ENCODE data around the gene TTLL11. TPM values are rescaled to one million over a fixed set of nuclear protein-coding genes. Genes with fewer than 3 reads are reported as not detected.

The TTLL11 gene
- total RNA-seq, 2 experiments from 2014 or later, result 3.3 to 6.9 TPM

DNA sequence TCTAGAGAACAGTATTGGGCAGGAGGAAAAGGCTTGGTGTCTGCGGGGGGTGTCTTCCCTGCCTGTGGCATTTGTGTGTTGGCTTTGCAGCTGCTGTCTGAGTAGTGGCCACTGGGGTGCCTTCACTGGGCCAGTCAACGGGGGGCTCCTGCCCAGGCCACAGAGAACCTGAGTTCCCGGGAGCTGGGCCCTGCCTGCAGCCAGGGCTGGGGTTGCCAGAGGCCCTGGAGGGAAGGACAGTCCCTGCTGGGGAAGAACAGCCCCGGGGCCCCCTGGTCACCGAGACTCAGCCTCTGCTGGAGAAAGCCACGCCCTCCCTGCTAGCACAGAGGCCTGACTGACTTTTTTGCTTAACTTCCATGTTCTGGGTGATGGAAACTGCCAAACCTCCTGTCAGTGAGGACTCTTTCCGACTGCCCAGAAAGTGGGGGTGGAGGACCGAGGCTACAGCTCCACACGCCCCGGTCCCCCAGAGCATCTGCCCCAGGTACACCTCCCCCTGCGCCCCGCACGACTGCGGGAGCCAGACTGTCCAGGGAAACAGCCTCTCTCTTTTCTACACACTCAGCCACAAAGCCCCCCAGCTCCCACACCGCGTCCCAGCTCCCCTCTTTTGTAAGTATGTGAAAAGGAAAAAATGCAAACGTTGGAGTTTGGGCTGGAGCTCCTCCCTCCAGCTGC is 308.2 kb downstream of the TTLL11 start:
- BruUV-seq (replicated peaks), result no TSS peak
- Histone ChIP-seq H3K36me3 (ENCODE audit: insufficient read depth, low read length) (no peaks in the 10 kb centered on the region), H3K4me1 (ENCODE audit: insufficient read depth, low read length, poor library complexity, severe bottlenecking) (peaks cover 18% of the 10 kb centered on the region), H3K9me2 (ENCODE audit: insufficient read depth, low read length) (no peaks in the 10 kb centered on the region), H2AFZ (ENCODE audit: low read length) (no peak overlapping the region), H3K27ac (ENCODE audit: low read depth, low read length, poor library complexity, severe bottlenecking) (no peak overlapping the region), H3K4me2 (ENCODE audit: low read length) (no peak overlapping the region), H3K79me2 (ENCODE audit: insufficient read depth, low read depth, low read length) (no peaks in the 10 kb centered on the region), H3K4me3 (ENCODE audit: low read depth, low read length, poor library complexity, severe bottlenecking) (no peak overlapping the region), H4K20me1 (ENCODE audit: insufficient read depth, low read length) (no peaks in the 10 kb centered on the region), H3K9me3 (ENCODE audit: low read length) (no peaks in the 10 kb centered on the region)
- intact Hi-C loops (cut with micrococcal nuclease; ENCODE audit: unreplicated experiment), result no loop called here
- POLR2A ChIA-PET, result no interaction called here
- no peak for DNase-seq (ENCODE audit: low spot score)
- CTCF ChIA-PET (ENCODE audit: unreplicated experiment), result no interaction called here
- TF ChIP-seq, protein P1, sequence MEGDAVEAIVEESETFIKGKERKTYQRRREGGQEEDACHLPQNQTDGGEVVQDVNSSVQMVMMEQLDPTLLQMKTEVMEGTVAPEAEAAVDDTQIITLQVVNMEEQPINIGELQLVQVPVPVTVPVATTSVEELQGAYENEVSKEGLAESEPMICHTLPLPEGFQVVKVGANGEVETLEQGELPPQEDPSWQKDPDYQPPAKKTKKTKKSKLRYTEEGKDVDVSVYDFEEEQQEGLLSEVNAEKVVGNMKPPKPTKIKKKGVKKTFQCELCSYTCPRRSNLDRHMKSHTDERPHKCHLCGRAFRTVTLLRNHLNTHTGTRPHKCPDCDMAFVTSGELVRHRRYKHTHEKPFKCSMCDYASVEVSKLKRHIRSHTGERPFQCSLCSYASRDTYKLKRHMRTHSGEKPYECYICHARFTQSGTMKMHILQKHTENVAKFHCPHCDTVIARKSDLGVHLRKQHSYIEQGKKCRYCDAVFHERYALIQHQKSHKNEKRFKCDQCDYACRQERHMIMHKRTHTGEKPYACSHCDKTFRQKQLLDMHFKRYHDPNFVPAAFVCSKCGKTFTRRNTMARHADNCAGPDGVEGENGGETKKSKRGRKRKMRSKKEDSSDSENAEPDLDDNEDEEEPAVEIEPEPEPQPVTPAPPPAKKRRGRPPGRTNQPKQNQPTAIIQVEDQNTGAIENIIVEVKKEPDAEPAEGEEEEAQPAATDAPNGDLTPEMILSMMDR (conservative IDR thresholded peaks at IDR 0.05; ENCODE audit: low read length), result no peak
- no peak for TF ChIP-seq EZH2phosphoT487 (IDR thresholded peaks at IDR 0.05; ENCODE audit: borderline replicate concordance, low read depth, low read length)

DNA sequence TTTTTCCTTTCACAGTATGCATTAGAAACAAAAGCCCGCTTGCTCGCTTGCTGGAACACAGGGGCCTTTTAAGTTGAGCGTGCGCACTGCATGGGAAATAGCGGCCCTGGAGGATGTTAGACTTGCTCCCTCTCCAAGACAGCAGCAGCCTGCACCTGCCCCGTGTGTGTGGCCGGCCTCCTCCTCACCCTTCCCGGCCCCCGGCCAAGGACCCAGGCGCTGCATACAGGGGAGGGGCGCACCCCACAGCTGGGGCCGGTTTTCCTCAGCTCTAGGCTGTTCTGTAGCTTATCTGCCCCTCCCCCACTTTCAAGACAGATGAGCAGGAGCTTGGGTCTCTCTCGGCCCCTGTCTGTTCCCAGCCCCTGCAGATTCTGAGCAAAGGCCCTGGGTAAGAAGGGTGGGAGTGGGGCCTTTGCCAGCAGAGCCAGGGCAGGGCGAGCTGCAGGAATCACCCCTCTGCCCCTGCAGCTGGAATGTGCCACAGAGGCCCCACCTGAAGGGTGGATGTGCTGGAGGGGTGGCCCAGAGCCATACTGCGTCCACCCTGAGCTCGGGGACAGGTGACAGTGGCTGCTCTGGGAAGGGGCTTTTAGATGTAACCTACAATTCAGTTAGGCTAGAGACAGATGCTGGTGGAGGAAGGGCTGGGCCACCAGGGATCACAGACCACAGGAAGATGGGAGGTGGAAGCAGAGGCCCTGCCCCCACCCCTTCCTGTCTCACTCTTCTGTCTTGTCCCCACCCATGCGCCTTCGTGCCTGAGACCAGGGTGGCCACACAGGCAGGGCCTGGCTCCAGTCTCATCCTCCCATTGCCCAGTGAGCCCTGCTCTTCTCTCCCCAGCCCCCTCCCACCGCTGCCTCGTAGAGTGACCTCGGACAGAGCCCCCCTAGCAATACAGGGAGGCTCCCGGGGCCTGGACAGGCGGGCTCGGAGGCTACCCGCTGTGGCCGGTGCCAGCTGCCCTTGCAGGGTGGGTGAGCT is 309.3 kb downstream of the TTLL11 start:
- H3K9me2 ChIP-seq (ENCODE audit: insufficient read depth, low read length), result no peaks in the 10 kb centered on the region
- CTCF ChIA-PET (ENCODE audit: unreplicated experiment), result no interaction called here
- POLR2A ChIA-PET, result no interaction called here
- H3K9me3 ChIP-seq (ENCODE audit: low read length), result no peaks in the 10 kb centered on the region
- intact Hi-C loops (cut with micrococcal nuclease; ENCODE audit: unreplicated experiment), result no loop called here
- no peak overlapping the region for H3K4me3 ChIP-seq (ENCODE audit: low read depth, low read length, poor library complexity, severe bottlenecking)
- TF ChIP-seq EZH2phosphoT487 (IDR thresholded peaks at IDR 0.05; ENCODE audit: borderline replicate concordance, low read depth, low read length), result no peak
- TF ChIP-seq, protein P1 (conservative IDR thresholded peaks at IDR 0.05; ENCODE audit: low read length), result no peak
- H3K36me3 ChIP-seq (ENCODE audit: insufficient read depth, low read length), result no peaks in the 10 kb centered on the region
- no peaks in the 10 kb centered on the region for H3K79me2 ChIP-seq (ENCODE audit: insufficient read depth, low read depth, low read length)
- H2AFZ ChIP-seq (ENCODE audit: low read length), result peak overlapping the region; percentile 37; the same call in 1 of the 2 replicates
- peaks cover 18% of the 10 kb centered on the region for H3K4me1 ChIP-seq (ENCODE audit: insufficient read depth, low read length, poor library complexity, severe bottlenecking)
- H4K20me1 ChIP-seq (ENCODE audit: insufficient read depth, low read length), result no peaks in the 10 kb centered on the region
- BruUV-seq (replicated peaks), result no TSS peak
- H3K4me2 ChIP-seq (ENCODE audit: low read length), result peak overlapping the region; percentile 37
- peak; percentile 43 for DNase-seq (ENCODE audit: low spot score)
- no peak overlapping the region for H3K27ac ChIP-seq (ENCODE audit: low read depth, low read length, poor library complexity, severe bottlenecking)
